ENCODE measurements around the gene ARPC4. TPM values are rescaled to one million over a fixed set of nuclear protein-coding genes. Genes with fewer than 3 reads are reported as not detected.

Gene ARPC4
- total RNA-seq, 3 donors from 2014 or later (not counting 1 experiment from before 2014, with no cell fraction given): 282 to 288 (median 285) TPM

DNA sequence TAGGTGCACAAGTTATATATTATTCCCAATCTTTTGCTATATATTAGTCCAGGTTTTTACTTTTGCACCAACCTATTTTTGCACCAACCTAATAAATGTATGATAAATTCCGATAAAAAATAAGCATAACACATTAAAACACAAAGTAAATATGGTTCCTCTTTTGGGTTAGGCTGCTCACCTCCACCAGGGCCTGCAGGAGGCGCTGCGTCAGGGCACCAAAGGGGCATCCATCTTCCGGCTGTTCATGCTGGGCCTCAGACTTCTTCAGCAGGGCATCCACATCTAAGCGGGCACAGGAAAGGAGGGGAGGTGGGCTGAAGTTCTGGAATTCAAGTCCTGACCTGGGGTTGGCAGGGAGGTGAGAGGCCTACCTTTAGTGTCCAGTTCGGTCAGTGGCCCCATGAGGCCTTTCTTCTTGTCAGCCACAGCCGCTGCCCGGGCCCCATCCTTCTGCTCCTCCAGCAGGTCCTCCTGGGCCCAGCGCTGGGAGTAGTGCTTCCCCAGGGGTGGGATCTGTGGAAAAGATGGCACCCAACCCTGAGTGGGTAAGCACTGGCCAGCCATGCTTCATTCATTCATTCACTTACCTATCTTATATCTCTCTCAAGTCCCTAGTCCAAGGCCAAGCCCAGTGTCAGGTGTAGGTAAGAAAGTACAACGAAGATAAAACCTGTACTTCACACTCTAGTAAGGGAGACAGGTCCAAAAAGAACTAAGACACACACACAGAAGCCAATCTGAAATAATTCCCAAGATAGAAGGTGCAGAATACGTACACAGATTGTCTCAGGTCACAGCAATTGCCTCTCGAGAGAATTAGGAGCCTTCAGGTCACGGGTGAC is 5.8 kb upstream of the ARPC4 start:
- H3K36me3 Mint-ChIP-seq: peaks cover 21% of the 10 kb centered on the region
- no peak overlapping the region for H3K4me3 ChIP-seq (ENCODE audit: low read length)
- no peak overlapping the region for H3K27ac ChIP-seq (ENCODE audit: low read length)
- ATAC-seq: no peak
- no peaks in the 10 kb centered on the region for H3K27me3 ChIP-seq (ENCODE audit: control insufficient read depth, insufficient read depth, low read length)
- no peaks in the 10 kb centered on the region for H3K27me3 Mint-ChIP-seq (ENCODE audit: low read depth in 2 of 2)
- peak overlapping the region in 1 of 2 donors; percentile 22 for H3K27ac Mint-ChIP-seq
- H3K9me3 ChIP-seq (ENCODE audit: control insufficient read depth, insufficient read depth, low read length): no peaks in the 10 kb centered on the region
- DNase-seq: peak in 1 of 2 donors; percentile 32
- peaks cover 62% of the 10 kb centered on the region for H3K36me3 ChIP-seq (ENCODE audit: control insufficient read depth, insufficient read depth, low read length)
- intact Hi-C loops (cut with micrococcal nuclease): no loop called here
- TF ChIP-seq, protein P1, sequence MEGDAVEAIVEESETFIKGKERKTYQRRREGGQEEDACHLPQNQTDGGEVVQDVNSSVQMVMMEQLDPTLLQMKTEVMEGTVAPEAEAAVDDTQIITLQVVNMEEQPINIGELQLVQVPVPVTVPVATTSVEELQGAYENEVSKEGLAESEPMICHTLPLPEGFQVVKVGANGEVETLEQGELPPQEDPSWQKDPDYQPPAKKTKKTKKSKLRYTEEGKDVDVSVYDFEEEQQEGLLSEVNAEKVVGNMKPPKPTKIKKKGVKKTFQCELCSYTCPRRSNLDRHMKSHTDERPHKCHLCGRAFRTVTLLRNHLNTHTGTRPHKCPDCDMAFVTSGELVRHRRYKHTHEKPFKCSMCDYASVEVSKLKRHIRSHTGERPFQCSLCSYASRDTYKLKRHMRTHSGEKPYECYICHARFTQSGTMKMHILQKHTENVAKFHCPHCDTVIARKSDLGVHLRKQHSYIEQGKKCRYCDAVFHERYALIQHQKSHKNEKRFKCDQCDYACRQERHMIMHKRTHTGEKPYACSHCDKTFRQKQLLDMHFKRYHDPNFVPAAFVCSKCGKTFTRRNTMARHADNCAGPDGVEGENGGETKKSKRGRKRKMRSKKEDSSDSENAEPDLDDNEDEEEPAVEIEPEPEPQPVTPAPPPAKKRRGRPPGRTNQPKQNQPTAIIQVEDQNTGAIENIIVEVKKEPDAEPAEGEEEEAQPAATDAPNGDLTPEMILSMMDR (IDR thresholded peaks at IDR 0.05): no peak
- H3K4me1 ChIP-seq (ENCODE audit: control insufficient read depth, insufficient read depth, low read length): peaks cover 15% of the 10 kb centered on the region
- H3K4me1 Mint-ChIP-seq: peaks cover 42 to 56% of the 10 kb centered on the region in 2 donors
- no peaks in the 10 kb centered on the region for H3K9me3 Mint-ChIP-seq
- H3K4me3 Mint-ChIP-seq: no peak overlapping the region
- 94% methylated on average over 13 of the region's 13 CpGs for WGBS (ENCODE audit: insufficient coverage)

GRCh38 chr3:9787714-9788113 is 5.2 kb upstream of the ARPC4 start:
- Mint-ChIP-seq H3K4me3 (no peak overlapping the region), H3K27ac (peak overlapping the region in 1 of 2 donors; percentile 22), H3K9me3 (no peaks in the 10 kb centered on the region), H3K4me1 (peaks cover 36 to 50% of the 10 kb centered on the region in 2 donors), H3K27me3 (ENCODE audit: low read depth in 2 of 2) (no peaks in the 10 kb centered on the region), H3K36me3 (peaks cover 21% of the 10 kb centered on the region)
- Histone ChIP-seq H3K9me3 (ENCODE audit: control insufficient read depth, insufficient read depth, low read length) (no peaks in the 10 kb centered on the region), H3K4me3 (ENCODE audit: low read length) (no peak overlapping the region), H3K4me1 (ENCODE audit: control insufficient read depth, insufficient read depth, low read length) (peaks cover 11% of the 10 kb centered on the region), H3K36me3 (ENCODE audit: control insufficient read depth, insufficient read depth, low read length) (peaks cover 58% of the 10 kb centered on the region), H3K27ac (ENCODE audit: low read length) (no peak overlapping the region), H3K27me3 (ENCODE audit: control insufficient read depth, insufficient read depth, low read length) (no peaks in the 10 kb centered on the region)
- TF ChIP-seq, protein P1 (IDR thresholded peaks at IDR 0.05): no peak
- intact Hi-C loops (cut with micrococcal nuclease): no loop called here
- no peak for ATAC-seq
- 90% methylated on average over 6 of the region's 6 CpGs for WGBS (ENCODE audit: insufficient coverage)
- DNase-seq: no peak

DNA sequence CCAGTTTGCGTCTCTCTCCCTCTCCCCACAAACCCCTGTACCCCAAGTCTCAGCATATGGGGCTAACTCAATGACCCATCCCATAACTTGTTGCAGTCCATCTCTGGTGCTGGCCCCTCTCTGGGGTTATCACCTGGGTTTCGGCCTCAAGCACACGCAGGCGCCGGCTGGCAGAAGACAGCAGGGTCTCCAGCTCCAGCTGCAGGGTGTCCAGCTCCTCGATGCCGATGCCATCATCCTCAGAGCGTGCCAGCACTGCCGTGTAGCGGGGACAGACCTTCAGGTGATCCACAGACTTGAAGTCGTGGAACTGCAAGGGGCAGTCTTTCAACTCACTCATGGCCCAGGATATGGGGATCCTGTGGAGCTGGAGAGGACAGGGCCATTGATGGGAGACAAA is 1.8 kb upstream of the ARPC4 start:
- Mint-ChIP-seq H3K4me3 (peak overlapping the region; percentile 92), H3K36me3 (peaks cover 13% of the 10 kb centered on the region), H3K27me3 (ENCODE audit: low read depth in 2 of 2) (no peaks in the 10 kb centered on the region), H3K27ac (peak overlapping the region; percentile 94 to 99), H3K4me1 (peaks cover 53 to 72% of the 10 kb centered on the region in 2 donors), H3K9me3 (no peaks in the 10 kb centered on the region)
- TF ChIP-seq, protein P1 (IDR thresholded peaks at IDR 0.05): no peak
- ATAC-seq: no peak
- no peaks in the 10 kb centered on the region for H3K9me3 ChIP-seq (ENCODE audit: control insufficient read depth, insufficient read depth, low read length)
- peak overlapping the region; percentile 88 for H3K27ac ChIP-seq (ENCODE audit: low read length)
- peaks cover 39% of the 10 kb centered on the region for H3K36me3 ChIP-seq (ENCODE audit: control insufficient read depth, insufficient read depth, low read length)
- 98% methylated on average over 11 of the region's 11 CpGs for WGBS (ENCODE audit: insufficient coverage)
- intact Hi-C loops (cut with micrococcal nuclease): loop anchor here (5.0 kb wide), 1 partner anchor 59 kb away; the partner anchor contains the start of gene BRPF1
- no peak overlapping the region for H3K4me3 ChIP-seq (ENCODE audit: low read length)
- DNase-seq: no peak
- peaks cover 38% of the 10 kb centered on the region for H3K4me1 ChIP-seq (ENCODE audit: control insufficient read depth, insufficient read depth, low read length)
- no peaks in the 10 kb centered on the region for H3K27me3 ChIP-seq (ENCODE audit: control insufficient read depth, insufficient read depth, low read length)
